ENCODE results near the gene ASTL. TPM values are rescaled to one million over a fixed set of nuclear protein-coding genes. Genes with fewer than 3 reads are reported as not detected.

ASTL gene
- total RNA-seq, 1 donor from 2014 or later, result 1.1 TPM

DNA sequence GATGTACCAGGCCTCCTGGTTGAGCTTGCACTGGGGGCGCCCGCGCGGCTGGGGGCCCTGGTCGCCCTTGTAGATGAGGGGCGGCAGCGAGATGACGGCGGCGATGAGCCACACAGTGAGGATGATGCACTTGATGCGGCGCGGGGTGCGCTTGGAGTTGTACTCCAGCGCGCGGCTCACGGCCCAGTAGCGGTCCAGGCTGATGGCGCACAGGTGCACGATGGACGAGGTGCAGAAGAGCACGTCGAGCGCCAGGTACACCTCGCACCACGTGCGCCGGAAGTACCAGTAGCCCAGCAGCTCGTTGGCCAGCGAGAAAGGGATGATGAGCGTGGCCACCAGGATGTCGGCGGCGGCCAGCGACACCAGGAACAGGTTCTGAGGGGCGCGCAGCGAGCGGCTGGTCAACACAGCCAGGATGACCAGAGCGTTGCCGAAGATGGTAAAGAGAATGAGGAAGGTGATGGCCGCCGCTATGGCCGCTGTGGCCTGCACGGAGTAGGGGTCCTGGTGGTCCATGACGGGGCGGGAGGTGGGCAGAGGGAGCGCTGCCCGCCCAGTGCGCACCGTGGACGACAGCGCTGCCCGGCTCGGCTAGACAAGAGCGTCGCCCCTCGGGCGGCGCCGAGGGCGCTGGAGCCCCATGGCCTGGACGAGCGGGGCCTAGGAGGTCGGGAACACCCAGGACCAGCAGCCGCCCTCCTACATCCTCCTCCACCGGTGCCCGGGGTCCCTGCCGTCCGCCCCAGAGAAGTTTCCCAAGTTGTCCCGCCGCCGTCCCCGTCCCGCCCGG lies 22.5 kb downstream of the ASTL start:
- intact Hi-C loops (cut with micrococcal nuclease), result loop anchor here (1.0 kb wide), 2 partner anchors 29 to 150 kb away; partner anchors contain the start of genes CIAO1 and DUSP2

DNA sequence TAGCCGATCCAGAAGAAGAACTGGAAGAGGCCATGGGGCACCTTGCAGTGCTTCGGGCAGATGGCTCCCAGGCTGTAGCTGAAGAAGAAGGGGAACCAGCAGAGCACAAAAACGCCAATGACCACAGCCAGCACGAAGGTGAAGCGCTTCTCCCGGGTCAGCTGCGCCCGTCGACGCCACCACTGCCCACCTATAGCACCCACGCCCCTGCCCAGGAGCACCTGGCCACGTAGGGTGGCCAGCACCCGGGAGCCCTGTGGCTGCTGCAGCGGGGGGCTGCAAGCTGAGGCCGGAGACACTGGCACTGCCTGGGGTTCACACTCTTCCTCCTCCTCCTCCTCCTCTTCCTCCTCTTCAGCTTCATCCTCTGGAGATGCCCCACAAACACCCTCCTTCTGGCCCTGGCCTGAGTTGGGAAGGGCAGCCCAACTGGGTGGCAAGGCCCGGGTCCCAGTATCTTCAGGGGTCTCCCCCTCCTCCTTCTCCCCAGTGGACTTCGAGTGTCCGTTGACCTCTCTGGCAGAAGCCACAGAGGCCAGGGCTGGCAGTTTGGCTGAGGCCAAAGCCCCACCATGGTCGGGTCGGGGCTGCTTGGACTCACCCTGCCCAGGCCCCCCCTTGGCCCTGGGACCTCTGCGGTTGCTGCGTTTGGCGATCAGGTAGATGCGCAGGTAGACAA lies 23.3 kb downstream of the ASTL start:
- intact Hi-C loops (cut with micrococcal nuclease), result no loop called here

GRCh38 chr2:96114546-96114902 lies 23.8 kb downstream of the ASTL start:
- intact Hi-C loops (cut with micrococcal nuclease), result no loop called here

DNA sequence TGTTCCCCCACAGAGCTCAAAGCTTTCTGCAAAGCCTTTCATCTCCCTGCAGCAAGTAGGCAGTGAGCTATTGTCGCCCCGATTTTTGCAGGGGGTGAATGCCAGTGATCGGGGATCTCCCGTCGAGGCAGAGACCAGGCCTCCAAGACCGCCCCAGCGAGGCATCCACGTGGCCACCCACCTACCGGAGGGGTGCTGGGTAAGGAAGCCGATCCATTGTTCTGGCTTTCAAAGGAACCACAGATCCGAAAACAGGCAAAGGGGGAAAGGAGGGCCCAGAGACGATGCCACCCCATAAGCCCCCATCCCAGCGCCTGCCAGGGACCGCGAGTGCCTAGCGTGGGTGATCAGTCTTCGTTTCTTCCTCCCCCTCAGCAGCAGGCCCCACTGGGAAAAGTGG lies 24.4 kb downstream of the ASTL start:
- intact Hi-C loops (cut with micrococcal nuclease), result no loop called here

DNA sequence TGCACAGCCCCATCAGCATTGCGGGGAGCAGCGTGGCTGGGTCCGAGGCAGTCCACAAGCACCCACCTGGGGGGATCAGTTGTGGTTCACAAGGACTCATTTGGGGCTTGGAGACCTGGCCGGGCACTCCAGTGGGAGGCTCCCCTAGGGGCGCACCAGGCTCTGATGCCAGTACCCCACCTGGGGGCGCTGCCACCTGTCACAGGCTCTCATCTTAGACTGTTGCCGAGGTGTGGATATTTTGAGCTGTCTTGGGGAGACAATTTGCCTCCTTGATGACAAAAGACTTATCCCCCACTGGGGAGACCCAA lies 25.0 kb downstream of the ASTL start:
- intact Hi-C loops (cut with micrococcal nuclease), result no loop called here

DNA sequence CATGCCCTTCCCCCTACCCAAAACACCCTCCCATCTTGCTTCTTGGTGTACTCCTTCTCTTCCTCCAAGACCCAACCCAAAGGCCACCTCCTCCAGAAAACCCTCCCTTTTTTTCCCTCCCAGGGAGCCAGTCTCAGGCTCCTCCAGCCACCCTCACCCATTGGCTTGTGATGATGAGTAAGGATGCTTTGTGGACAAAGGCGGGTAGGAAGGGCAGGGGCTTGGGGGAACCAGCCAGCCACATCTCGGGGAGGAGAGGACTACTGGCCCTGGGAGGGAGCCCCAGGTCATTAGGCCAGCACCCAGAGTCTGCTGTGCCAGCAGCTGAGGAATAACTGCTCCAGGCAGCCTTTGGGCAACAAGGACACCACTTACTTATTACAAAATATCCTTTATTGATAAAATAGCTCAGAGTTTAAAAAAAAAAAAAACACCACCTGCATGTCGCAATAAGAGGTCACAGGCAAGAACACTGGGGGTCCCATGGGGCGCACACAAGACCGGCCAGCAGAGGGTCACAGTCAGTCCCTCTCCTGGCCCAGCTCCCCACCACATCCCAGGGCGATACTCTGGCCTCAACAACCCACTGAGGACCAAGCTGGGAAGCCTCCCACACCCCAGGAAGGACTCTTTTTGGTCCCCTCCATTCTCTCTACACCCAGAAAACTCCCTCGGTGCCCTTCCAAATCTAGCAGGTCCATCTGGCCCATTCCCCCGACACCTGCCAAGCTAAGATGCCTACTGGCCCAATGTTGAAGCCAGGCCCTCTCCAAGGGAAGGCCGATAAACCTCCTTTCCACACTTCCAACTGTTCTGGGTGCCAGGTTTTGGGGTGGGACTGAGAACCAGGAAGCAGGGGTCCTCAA lies 25.6 kb downstream of the ASTL start:
- intact Hi-C loops (cut with micrococcal nuclease), result no loop called here

DNA sequence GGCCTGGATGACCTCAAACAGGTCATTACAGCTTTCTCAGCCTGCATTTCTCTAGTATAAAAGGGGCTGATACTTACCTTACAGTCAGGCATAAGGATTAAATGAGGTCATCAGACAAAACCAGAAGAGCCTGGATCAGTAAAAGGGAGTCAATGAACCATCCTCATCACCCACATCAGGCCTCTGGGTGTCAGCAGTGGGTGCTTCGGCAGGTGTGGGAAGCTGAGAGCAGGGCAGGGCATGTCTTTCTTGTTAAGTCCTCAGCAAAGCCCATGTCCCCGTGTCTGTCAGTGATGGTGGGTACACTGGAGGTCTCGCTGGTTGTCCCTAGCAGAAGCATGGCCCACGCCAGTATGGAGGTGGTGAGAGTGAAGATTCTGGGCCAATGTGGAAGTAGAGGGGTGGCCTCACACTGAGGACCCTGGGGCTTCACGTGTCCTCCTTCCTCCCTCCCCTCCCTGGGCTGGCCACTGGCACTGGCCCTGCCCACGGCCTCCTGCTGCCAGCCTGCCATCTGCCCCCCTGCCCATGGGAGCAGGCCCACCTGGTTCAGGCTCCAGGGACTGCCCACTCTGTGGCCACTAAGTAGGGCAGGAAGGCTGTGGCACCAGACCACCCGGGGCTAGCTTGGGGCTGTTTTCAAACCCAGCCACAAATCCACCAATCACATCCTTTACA lies 26.3 kb downstream of the ASTL start:
- intact Hi-C loops (cut with micrococcal nuclease), result no loop called here

DNA sequence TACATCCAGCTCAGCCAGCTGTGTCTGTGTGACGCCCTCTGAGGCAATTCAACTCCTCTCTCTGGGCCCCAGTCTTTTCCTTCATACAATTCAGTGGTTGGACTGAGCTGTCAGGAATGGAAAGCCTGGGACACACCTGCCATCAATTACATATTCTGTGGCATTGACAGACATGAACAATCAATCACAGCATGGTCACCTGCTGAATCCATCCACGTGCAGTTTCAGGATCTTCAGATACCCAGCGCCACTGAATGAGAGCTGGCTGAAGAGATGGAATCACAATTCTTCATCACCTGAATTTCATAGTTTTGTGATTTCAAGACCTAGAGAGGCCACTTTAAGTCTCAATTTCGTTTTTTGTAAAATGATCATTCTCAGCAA lies 27.1 kb downstream of the ASTL start:
- intact Hi-C loops (cut with micrococcal nuclease), result no loop called here

GRCh38 chr2:96110621-96111256 lies 27.6 kb downstream of the ASTL start:
- intact Hi-C loops (cut with micrococcal nuclease), result no loop called here

- intact Hi-C loops (cut with micrococcal nuclease), result no loop called here
These were observed 28.3 kb downstream of the ASTL start for GRCh38 chr2:96109931-96110511.

DNA sequence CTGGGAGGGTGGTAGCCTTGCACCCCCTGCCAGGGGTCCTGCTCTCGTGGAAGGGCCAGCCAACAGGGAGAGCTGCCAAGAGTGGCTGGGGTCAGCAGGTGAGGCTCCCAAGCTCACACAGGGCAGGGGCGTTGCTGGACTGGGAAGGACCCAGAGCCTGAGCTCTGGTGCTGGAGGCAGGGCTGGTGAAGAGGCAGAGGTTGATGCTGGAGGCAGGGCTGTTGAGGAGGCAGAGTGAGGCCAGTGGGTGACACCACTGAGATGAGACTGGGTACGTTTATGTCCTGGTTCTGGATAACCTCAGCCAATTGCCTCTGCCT lies 29.0 kb downstream of the ASTL start:
- intact Hi-C loops (cut with micrococcal nuclease), result no loop called here

DNA sequence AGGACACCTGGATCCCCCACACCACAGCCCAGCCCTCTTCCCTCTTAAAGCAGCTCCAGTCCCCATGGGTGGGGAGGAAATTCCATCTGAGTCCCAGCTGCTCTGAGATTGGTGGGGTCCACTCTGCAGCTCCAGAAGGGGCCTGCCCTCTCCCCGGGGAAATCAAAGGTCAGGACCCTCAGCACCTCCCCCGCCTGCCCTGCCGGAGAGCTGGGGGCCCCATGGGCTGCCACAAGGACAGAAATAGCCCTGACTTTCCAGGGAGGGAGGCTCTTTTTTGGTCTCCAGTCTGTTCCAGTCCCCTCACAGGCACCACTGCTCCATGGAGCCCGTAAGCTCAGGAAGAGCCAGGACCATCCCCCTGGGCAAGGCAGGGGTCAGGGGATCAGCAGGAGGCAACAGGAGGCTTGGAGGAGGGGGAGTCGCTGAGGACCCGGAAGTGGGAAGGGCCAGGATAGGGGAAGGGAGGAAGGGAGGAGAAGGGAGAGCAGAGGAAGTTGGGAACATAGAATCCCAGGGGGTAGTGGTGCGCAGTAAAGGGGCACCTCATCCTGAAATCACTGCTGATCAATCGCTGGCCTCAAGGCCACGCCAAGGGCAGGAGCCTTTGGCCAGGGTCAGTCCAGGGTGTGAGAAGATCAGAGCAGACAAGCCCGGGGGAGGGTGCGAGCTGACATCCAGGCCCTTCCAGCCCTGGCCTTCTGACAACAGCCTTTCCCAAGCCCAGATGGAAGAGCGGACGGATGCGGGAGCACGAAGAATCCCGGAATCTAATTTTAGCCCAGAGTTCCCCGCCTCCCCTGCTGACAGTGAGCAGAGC lies 29.6 kb downstream of the ASTL start:
- intact Hi-C loops (cut with micrococcal nuclease), result no loop called here

GRCh38 chr2:96108151-96108540 lies 30.2 kb downstream of the ASTL start:
- intact Hi-C loops (cut with micrococcal nuclease), result no loop called here

DNA sequence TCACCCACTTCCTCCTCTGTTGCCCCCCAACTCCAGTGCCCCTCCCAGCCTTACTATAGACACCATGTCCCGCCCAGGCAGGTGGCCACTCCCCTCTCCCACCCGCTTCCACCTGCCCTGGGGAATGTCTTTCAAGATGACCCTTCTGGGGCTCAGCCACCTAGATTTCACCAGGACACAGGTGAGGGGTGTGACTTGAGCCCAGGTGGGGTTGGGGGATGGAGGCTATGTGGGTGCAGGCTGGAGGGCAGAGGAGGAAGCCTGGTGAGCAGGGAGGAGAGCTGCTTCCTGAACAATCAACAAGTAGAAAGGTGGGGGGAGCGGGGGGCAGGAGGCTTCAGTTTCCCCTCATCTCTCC lies 30.6 kb downstream of the ASTL start:
- intact Hi-C loops (cut with micrococcal nuclease), result no loop called here

- intact Hi-C loops (cut with micrococcal nuclease), result no loop called here
These were observed 31.2 kb downstream of the ASTL start for GRCh38 chr2:96106991-96107707.

DNA sequence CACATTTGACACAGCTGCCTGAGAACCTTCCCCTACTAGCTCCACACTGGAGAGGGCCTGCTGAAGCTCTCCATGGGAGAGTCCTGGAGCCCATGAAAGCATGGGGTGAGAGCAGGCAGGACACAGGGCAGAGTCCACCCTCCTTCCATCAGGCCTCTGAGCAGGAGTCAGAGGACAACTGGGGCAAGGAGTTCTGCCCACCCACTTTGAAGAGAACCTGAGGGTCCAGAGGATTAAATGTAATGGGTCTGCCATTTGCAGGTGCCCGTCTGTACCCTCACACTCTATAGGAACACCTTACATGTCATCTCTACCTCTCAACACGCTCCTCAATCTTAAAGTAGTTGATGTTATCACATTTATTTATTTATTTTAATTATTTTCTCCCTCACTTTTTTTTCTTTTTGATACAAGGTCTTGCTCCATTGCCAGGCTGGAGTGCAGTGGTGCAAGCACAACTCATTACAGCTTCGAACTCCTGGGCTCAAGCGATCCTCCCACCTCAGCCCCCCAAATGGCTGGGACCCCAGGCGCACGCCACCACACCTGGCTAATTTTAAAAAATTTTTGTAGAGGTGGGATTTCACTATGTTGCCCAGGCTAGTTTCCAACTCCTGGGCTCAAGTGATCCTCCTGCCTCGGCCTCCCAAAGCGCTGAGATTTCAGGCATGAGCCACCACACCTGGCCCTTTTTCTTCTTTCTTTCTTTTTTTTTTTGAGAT lies 32.1 kb downstream of the ASTL start:
- intact Hi-C loops (cut with micrococcal nuclease), result no loop called here

DNA sequence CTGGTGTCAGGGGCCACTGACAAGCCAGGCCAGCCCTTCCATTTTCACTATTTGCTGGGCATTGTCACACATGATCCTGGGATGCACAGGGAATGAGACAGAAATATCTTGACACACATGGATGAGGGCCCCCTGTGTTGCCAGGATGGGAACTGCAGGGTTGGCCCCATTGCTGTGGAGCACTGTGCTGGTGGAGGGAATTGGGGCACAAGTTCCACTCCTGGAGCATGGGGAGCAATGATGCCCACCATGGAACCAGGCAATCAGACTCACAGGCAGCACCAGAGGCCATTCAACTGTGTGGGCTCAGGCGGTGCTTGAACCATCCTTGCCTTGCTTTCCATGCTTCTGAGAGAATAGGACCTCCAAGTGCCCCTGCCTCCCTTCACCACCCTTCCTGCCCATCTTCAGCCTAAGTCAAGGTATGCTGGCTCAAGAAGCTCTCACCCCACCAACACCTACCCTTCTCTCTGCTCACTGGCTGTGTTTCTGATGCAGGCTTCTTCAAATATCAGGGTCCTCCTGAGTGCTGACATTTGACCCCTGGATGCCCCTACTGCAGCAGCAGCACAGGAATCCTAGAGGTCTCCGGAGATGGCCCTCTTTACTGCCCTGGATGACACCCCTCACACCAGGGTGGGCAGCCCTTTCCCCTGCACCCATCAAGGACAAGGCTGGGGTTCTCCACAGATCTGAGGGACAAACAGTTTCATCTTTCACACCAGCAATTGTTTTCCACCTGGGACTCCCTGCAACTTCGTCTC lies 33.0 kb downstream of the ASTL start:
- intact Hi-C loops (cut with micrococcal nuclease), result no loop called here

- intact Hi-C loops (cut with micrococcal nuclease), result no loop called here
These were observed 33.8 kb downstream of the ASTL start for GRCh38 chr2:96104487-96104861.

Measured in T-helper 1 cell treated with Interleukin-12 subunit alpha and Interleukin-12 subunit beta and Interleukin-4 antibody, amounts not matched to agents 30 ng/mL and 1 ng/mL, for 36 hours (primary cell).